HepG2 (cell line): ENCODE data around the gene KCNAB1. TPM values are rescaled to one million over a fixed set of nuclear protein-coding genes. Genes with fewer than 3 reads are reported as not detected.

ENCODE experiments used
- ATAC-seq: fragments of 200-7000 bp; cut with Tn5 transposase; 3 replicates; pipeline ENCODE4 v1.9.1; 2020; ENCODE audit warnings: mild to moderate bottlenecking, moderate library complexity
- BruUV-seq: library from RNA; stranded (reverse); fragments of 400-500 nt; replicated peaks from 2 replicates; lab custom pipeline; 2021; lab: Mats Ljungman, UMichigan
- CTCF ChIA-PET: fragments of 300-600 bp; formaldehyde crosslinking; extraction: SDS; loops from one replicate; lab custom pipeline; 2021; ENCODE audit warnings: low total read pairs, inconsistent platforms, low intra/inter-chr PET ratio; lab: Yijun Ruan, JAX
- POLR2A ChIA-PET: fragments of 350-600 bp; sonication (Branson Sonifier 250); formaldehyde crosslinking; loops from one replicate; lab custom pipeline; 2020; ENCODE audit warnings: antibody characterized with exemption, inconsistent platforms; lab: Yijun Ruan, JAX
- DNase-seq: peaks from one replicate; pipeline ENCODE4 v3.0.0-alpha.2; 2015; ENCODE audit warnings: low spot score
- FAIRE-seq: peaks from 3 replicates; lab custom pipeline; 2011; peaks lifted over from hg19 to GRCh38; lab: Jason Lieb, UNC
- H2AFZ ChIP-seq: one replicate; pipeline ENCODE4 v1.6.1; 2011; ENCODE audit warnings: low read length, inconsistent platforms
- H3K27ac ChIP-seq: fragments of 300-600 bp; 3 replicates; pipeline ENCODE4 v1.8.0; 2011; ENCODE audit warnings: mixed run types, mild to moderate bottlenecking, mixed read lengths, low read length, inconsistent platforms; ENCODE audit not compliant: insufficient read depth; ENCODE audit errors: extremely low read length
- H3K27me3 ChIP-seq, 2 experiments: fragments of 200-600 bp in 1 of 2; 2 replicates in 1 of 2; 3 replicates in 1 of 2; pipeline versions ENCODE4 v1.6.0 to v1.8.0; 2011; ENCODE audit warnings: low read length in 2 of 2, mild to moderate bottlenecking in 2 of 2, moderate library complexity in 2 of 2, inconsistent platforms in 1 of 2; ENCODE audit not compliant: insufficient read depth in 2 of 2, control insufficient read depth in 1 of 2
- H3K36me3 ChIP-seq, 2 experiments: fragments of 200-600 bp in 1 of 2; replicated peaks in 1 of 2; 2 replicates in 1 of 2; 3 replicates in 1 of 2; pipeline versions ENCODE4 v1.5.1 to v1.8.0; 2011; ENCODE audit warnings: low read length in 2 of 2, inconsistent platforms in 1 of 2; ENCODE audit not compliant: insufficient read depth in 2 of 2, control insufficient read depth in 1 of 2
- H3K4me1 ChIP-seq: 2 replicates; pipeline ENCODE4 v1.5.1; 2012; ENCODE audit warnings: low read length, inconsistent platforms; ENCODE audit not compliant: insufficient read depth
- H3K4me2 ChIP-seq: 2 replicates; pipeline ENCODE4 v1.6.0; 2011; ENCODE audit warnings: low read depth, low read length, inconsistent platforms
- H3K4me3 ChIP-seq, 3 experiments: fragments of 200-600 bp in 1 of 3; sonication (generic), shearing (Covaris generic) in 1 of 3; replicated peaks in 1 of 3; 2 replicates each; pipeline ENCODE4 v1.5.1; 2011 to 2016; ENCODE audit warnings: low read length in 3 of 3, inconsistent platforms in 2 of 3, low read depth in 2 of 3, mild to moderate bottlenecking in 2 of 3, control low read depth in 1 of 3, mixed read lengths in 1 of 3; ENCODE audit not compliant: insufficient read depth in 1 of 3
- H3K79me2 ChIP-seq: one replicate; pipeline ENCODE4 v1.6.1; 2011; ENCODE audit warnings: low read length, inconsistent platforms; ENCODE audit not compliant: insufficient read depth
- H3K9ac ChIP-seq: 2 replicates; pipeline ENCODE4 v1.6.0; 2011; ENCODE audit warnings: mild to moderate bottlenecking, low read depth, low read length, inconsistent platforms; ENCODE audit not compliant: insufficient read depth
- H3K9me3 ChIP-seq: 2 replicates; pipeline ENCODE4 v1.5.1; 2012; ENCODE audit warnings: mild to moderate bottlenecking, low read length
- H4K20me1 ChIP-seq: 2 replicates; pipeline ENCODE4 v1.6.0; 2011; ENCODE audit warnings: inconsistent platforms, mild to moderate bottlenecking, low read length, moderate library complexity; ENCODE audit not compliant: insufficient read depth
- BCL6 ChIP-seq: IDR thresholded peaks from 2 replicates; pipeline ENCODE4 v1.6.1; 2016; ENCODE audit warnings: missing genetic modification reagents, missing compliant biosample characterization
- DNMT3B ChIP-seq: conservative IDR thresholded peaks from 2 replicates; pipeline ENCODE4 v1.6.1; 2016; ENCODE audit warnings: missing biosample characterization, control low read depth
- PHB2 ChIP-seq: fragments of 450-650 bp; IDR thresholded peaks from 2 replicates; pipeline ENCODE4 v1.6.1; 2018; ENCODE audit not compliant: partially characterized antibody
- SOX6 ChIP-seq, 2 experiments: fragments of 450-650 bp in 1 of 2; sonication (generic) in 1 of 2; formaldehyde crosslinking in 1 of 2; IDR thresholded peaks; 2 replicates each; pipeline versions ENCODE4 v1.4.0 to v1.6.1; 2017 to 2020; ENCODE audit warnings: antibody characterized with exemption in 1 of 2, mild to moderate bottlenecking in 1 of 2, missing genetic modification reagents in 1 of 2
- ZNF274 ChIP-seq: sonication (generic); formaldehyde crosslinking; IDR thresholded peaks from 2 replicates; pipeline ENCODE4 v1.5.1; 2020; ENCODE audit warnings: mild to moderate bottlenecking, missing genetic modification reagents
- ZSCAN21 ChIP-seq: sonication (generic); formaldehyde crosslinking; IDR thresholded peaks from 2 replicates; pipeline ENCODE4 v1.8.0; 2022; ENCODE audit warnings: mild to moderate bottlenecking, missing genetic modification reagents, moderate library complexity, borderline replicate concordance
- WGBS: methylation state at CpG from one replicate; pipeline ENCODE4 v1.1.6; 2017; ENCODE audit warnings: low lambda C conversion rate; 5-methylcytosine and 5-hydroxymethylcytosine counted together
- in situ Hi-C: cut with HindIII; loops from 2 replicates; pipeline ENCODE4 v1.10.0; 2017; ENCODE audit warnings: low pct_unique_long_range_greater_than_20kb; ENCODE audit not compliant: extremely low pct_ligation_motif_present
- intact Hi-C: fragments of 100-400 bp; cut with micrococcal nuclease; formaldehyde crosslinking; loops from one replicate; pipeline ENCODE4 v1.10.0; 2022; ENCODE audit not compliant: unreplicated experiment
- polyA plus RNA-seq, 8 experiments: library from polyadenylated mRNA; depleted of rRNA in 3 of 8; stranded (reverse) in 7 of 8; unstranded in 1 of 8; fragments of >200 nt; fragmentation: Illumina TruSeq in 4 of 8; extraction: Trizol in 4 of 8; gene quantifications; 2 replicates each; pipeline versions ENCODE4 v1.2.1 to v1.2.3, GENCODE V29; 2011 to 2016; ENCODE audit warnings: low read depth in 4 of 8, missing spikeins in 1 of 8, mixed read lengths in 1 of 8; ENCODE audit not compliant: insufficient read depth in 1 of 8
- total RNA-seq, 5 experiments: library from RNA; depleted of rRNA; stranded (reverse); fragments of >200 nt; fragmentation: Illumina TruSeq; extraction: Trizol; gene quantifications; 2 replicates each; pipeline ENCODE4 v1.2.3, GENCODE V29; 2016; ENCODE audit warnings: low read depth in 1 of 5

The KCNAB1 gene
- total and polyA plus RNA-seq, 2 of the 13 experiments (the other 11 are each of a cell fraction or from before 2014, with no cell fraction given), result not detected

GRCh38 chr3:156176048-156176447, 55.7 kb downstream of the KCNAB1 start:
- H3K4me3 ChIP-seq, result no peak overlapping the region
- H3K9ac ChIP-seq, result no peak overlapping the region
- H3K4me2 ChIP-seq, result no peak overlapping the region
- ChIA-PET CTCF (no interaction called here), POLR2A (no interaction called here)
- no TSS peak for BruUV-seq
- no peaks in the 10 kb centered on the region for H3K79me2 ChIP-seq
- H3K9me3 ChIP-seq, result no peaks in the 10 kb centered on the region
- no peaks in the 10 kb centered on the region for H3K27me3 ChIP-seq
- H2AFZ ChIP-seq, result no peak overlapping the region
- ATAC-seq (no peak; the same call in 2 of the 3 replicates), DNase-seq (peak; percentile 57), FAIRE-seq (no peak)
- no peak overlapping the region for H3K27ac ChIP-seq
- H3K4me1 ChIP-seq, result no peaks in the 10 kb centered on the region
- H4K20me1 ChIP-seq, result no peaks in the 10 kb centered on the region
- 0% methylated on average over 2 of the region's 2 CpGs for WGBS
- intact Hi-C loops (no loop called here), in situ Hi-C loops (no loop called here)
- H3K36me3 ChIP-seq, result no peaks in the 10 kb centered on the region
- TF ChIP-seq ZSCAN21 (CRISPR knock-in tag), result no peak
- TF ChIP-seq BCL6 (CRISPR knock-in tag), result 0 out of 2 replicates have a peak, but pooled peaks have one; percentile 19
- TF ChIP-seq SOX6 (IDR thresholded peaks at IDR 0.05), result no peak
- peak; percentile 22; the same call in 1 of the 2 replicates for TF ChIP-seq SOX6 (CRISPR knock-in tag; IDR thresholded peaks at IDR 0.05)
- no peak for TF ChIP-seq DNMT3B (CRISPR knock-in tag)

- Histone ChIP-seq H3K9ac (no peak overlapping the region), H3K4me1 (no peaks in the 10 kb centered on the region), H3K27ac (no peak overlapping the region), H2AFZ (no peak overlapping the region), H3K79me2 (no peaks in the 10 kb centered on the region), H3K36me3 (no peaks in the 10 kb centered on the region), H4K20me1 (no peaks in the 10 kb centered on the region), H3K9me3 (no peaks in the 10 kb centered on the region), H3K4me2 (no peak overlapping the region), H3K27me3 (no peaks in the 10 kb centered on the region), H3K4me3 (no peak overlapping the region)
- ChIA-PET CTCF (no interaction called here), POLR2A (no interaction called here)
- 70% methylated on average over 15 of the region's 17 CpGs for WGBS
- intact Hi-C loops, result no loop called here
- in situ Hi-C loops, result no loop called here
- DNase-seq (no peak), ATAC-seq (no peak), FAIRE-seq (no peak)
- no peak for TF ChIP-seq ZNF274
- TF ChIP-seq PHB2, result no peak
- no TSS peak for BruUV-seq
Measured at GRCh38 chr3:156176629-156177210, 56.3 kb downstream of the KCNAB1 start.
